Loucy (cell line): ENCODE data around the gene PITPNC1.

Experiments used
- CTCF ChIP-seq: fragments of 200-600 bp; sonication (generic); conservative IDR thresholded peaks from 2 replicates; pipeline ENCODE4 v1.5.1; 2014; ENCODE audit warnings: mild to moderate bottlenecking, antibody characterized with exemption, low read length
- EZH2phosphoT487 ChIP-seq: fragments of 200-600 bp; IDR thresholded peaks from 2 replicates; pipeline ENCODE4 v1.6.1; 2018; ENCODE audit warnings: antibody characterized with exemption, mild to moderate bottlenecking, moderate library complexity, borderline replicate concordance

GRCh38 chr17:67624886-67625656, 248.0 kb downstream of the PITPNC1 start:
- TF ChIP-seq CTCF, result no peak
- no peak for TF ChIP-seq EZH2phosphoT487
